Activated CD4-positive, alpha-beta memory T cell treated with anti-CD3 and anti-CD28 coated beads, Interleukin-2, amount 10 ng/mL, durations not matched to agents 7 days and 5 days (primary cell): Measurements from ENCODE around the gene NDE1. TPM values are rescaled to one million over a fixed set of nuclear protein-coding genes. Genes with fewer than 3 reads are reported as not detected.

Experiments used
- CTCF ChIA-PET: fragments of 350-600 bp; sonication (Branson Sonifier 250); formaldehyde crosslinking; loops from one replicate; lab custom pipeline; 2021; ENCODE audit warnings: antibody characterized with exemption, inconsistent platforms; lab: Charles Lee
- POLR2A ChIA-PET: fragments of 350-600 bp; sonication (Branson Sonifier 250); formaldehyde crosslinking; loops from one replicate; lab custom pipeline; 2021; ENCODE audit warnings: antibody characterized with exemption; lab: Charles Lee
- DNase-seq: peaks from one replicate; pipeline ENCODE4 v3.0.0-alpha.2; 2020
- H3K27ac Mint-ChIP-seq: one replicate; pipeline ENCODE4 v1.8.0; 2021; ENCODE audit warnings: mild to moderate bottlenecking, mixed read lengths
- H3K27me3 Mint-ChIP-seq: one replicate; pipeline ENCODE4 v1.8.0; 2021; ENCODE audit warnings: mixed read lengths
- H3K36me3 Mint-ChIP-seq: one replicate; pipeline ENCODE4 v1.8.0; 2021; ENCODE audit warnings: low read depth, mixed read lengths
- H3K4me1 Mint-ChIP-seq: one replicate; pipeline ENCODE4 v1.8.0; 2021; ENCODE audit warnings: mixed read lengths
- H3K4me3 Mint-ChIP-seq: one replicate; pipeline ENCODE4 v1.8.0; 2021; ENCODE audit warnings: mild to moderate bottlenecking, mixed read lengths
- H3K9me3 Mint-ChIP-seq: one replicate; pipeline ENCODE4 v1.8.0; 2021; ENCODE audit warnings: mixed read lengths
- total RNA-seq, 2 experiments: library from RNA; stranded (reverse); gene quantifications; one replicate each; pipeline ENCODE4 v1.2.3, GENCODE V29; 2021

The NDE1 gene
- total RNA-seq, 2 experiments from 2014 or later = 115 to 133 TPM

DNA sequence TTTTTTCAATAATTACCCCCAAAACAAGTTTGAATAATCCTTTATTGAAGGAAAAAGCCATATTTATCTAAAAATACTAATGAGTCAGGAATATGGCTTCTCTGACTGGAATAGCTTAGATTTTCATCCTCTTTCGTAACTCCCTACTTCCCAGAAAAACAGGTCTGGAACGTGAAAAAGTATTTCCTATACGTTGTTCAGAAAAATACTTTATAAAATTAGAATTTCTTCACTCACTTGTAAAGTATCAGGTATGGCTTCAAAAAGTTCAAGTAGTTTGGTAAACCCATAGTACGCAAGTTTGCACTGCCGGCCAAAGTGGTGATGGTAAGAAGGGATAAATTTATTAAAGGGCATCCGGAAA, 40.8 kb upstream of the NDE1 start:
- no peaks in the 10 kb centered on the region for H3K9me3 Mint-ChIP-seq
- H3K4me1 Mint-ChIP-seq = peaks cover 7% of the 10 kb centered on the region
- no peak for DNase-seq
- no peak overlapping the region for H3K4me3 Mint-ChIP-seq
- H3K27ac Mint-ChIP-seq = no peak overlapping the region
- ChIA-PET POLR2A (interaction anchor here (1.1 kb wide), 1 partner anchor 8 kb away, joined by 3 read pairs; no protein-coding TSS in a partner anchor), CTCF (no interaction called here)
- H3K27me3 Mint-ChIP-seq = no peaks in the 10 kb centered on the region
- peaks cover 78% of the 10 kb centered on the region for H3K36me3 Mint-ChIP-seq

GRCh38 chr16:15610369-15610871, 39.6 kb upstream of the NDE1 start:
- no peak overlapping the region for H3K27ac Mint-ChIP-seq
- no peak for DNase-seq
- POLR2A ChIA-PET = interaction anchor here (0.7 kb wide), 1 partner anchor 32 kb away, joined by 3 read pairs; the partner anchor contains the start of gene MARF1

GRCh38 chr16:15611610-15612009, 38.4 kb upstream of the NDE1 start:
- POLR2A ChIA-PET = no interaction called here
- Mint-ChIP-seq H3K9me3 (no peaks in the 10 kb centered on the region), H3K27me3 (no peaks in the 10 kb centered on the region), H3K27ac (peak overlapping the region; percentile 8), H3K4me1 (peaks cover 7% of the 10 kb centered on the region), H3K36me3 (peaks cover 75% of the 10 kb centered on the region), H3K4me3 (no peak overlapping the region)
- CTCF ChIA-PET = no interaction called here
- DNase-seq = no peak

More at GRCh38 chr16:15610369-15610871, 39.6 kb upstream of the NDE1 start:
- peaks cover 76% of the 10 kb centered on the region for H3K36me3 Mint-ChIP-seq
- no peaks in the 10 kb centered on the region for H3K9me3 Mint-ChIP-seq
- H3K4me3 Mint-ChIP-seq = no peak overlapping the region
- H3K4me1 Mint-ChIP-seq = peaks cover 7% of the 10 kb centered on the region
- CTCF ChIA-PET = no interaction called here
- no peaks in the 10 kb centered on the region for H3K27me3 Mint-ChIP-seq

DNA sequence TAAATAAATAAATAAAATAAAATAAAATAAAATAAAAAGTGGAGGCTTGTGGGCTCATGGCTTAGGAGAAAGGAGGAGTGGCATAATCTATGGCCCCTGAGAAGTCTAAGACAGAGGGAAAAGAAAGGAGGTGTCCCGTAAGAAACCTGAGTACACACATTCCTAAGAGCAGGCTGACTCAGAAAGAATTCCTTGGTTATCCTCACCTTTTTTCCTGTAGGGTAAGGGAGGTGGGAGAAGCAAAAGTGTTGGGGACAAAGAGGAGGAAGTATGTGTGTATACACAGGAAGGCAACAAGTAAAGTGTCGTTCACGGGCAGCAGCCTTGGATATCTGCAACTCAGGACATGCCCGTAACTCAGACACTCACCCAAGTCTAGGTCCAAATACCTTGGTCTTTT, 36.4 kb upstream of the NDE1 start:
- Mint-ChIP-seq H3K9me3 (no peaks in the 10 kb centered on the region), H3K27me3 (no peaks in the 10 kb centered on the region), H3K27ac (no peak overlapping the region), H3K4me3 (no peak overlapping the region), H3K4me1 (peaks cover 7% of the 10 kb centered on the region), H3K36me3 (peaks cover 75% of the 10 kb centered on the region)
- CTCF ChIA-PET = interaction anchor here (1.1 to 1.3 kb wide), 2 partner anchors 10 to 186 kb away, joined by 3 read pairs; no protein-coding TSS in a partner anchor
- POLR2A ChIA-PET = interaction anchor here (1.4 kb wide), 1 partner anchor 9 kb away, joined by 4 read pairs; no protein-coding TSS in a partner anchor
- no peak for DNase-seq

GRCh38 chr16:15616012-15616411, 34.0 kb upstream of the NDE1 start:
- POLR2A ChIA-PET = no interaction called here
- H3K36me3 Mint-ChIP-seq = peaks cover 77% of the 10 kb centered on the region
- no peak overlapping the region for H3K4me3 Mint-ChIP-seq
- CTCF ChIA-PET = interaction anchor here (1.3 kb wide), 1 partner anchor 88 kb away, joined by 3 read pairs; no protein-coding TSS in a partner anchor
- DNase-seq = no peak
- no peaks in the 10 kb centered on the region for H3K27me3 Mint-ChIP-seq
- H3K27ac Mint-ChIP-seq = no peak overlapping the region
- no peaks in the 10 kb centered on the region for H3K9me3 Mint-ChIP-seq
- no peaks in the 10 kb centered on the region for H3K4me1 Mint-ChIP-seq

GRCh38 chr16:15616475-15617165, 33.4 kb upstream of the NDE1 start:
- Mint-ChIP-seq H3K27ac (no peak overlapping the region), H3K27me3 (no peaks in the 10 kb centered on the region), H3K9me3 (no peaks in the 10 kb centered on the region), H3K36me3 (peaks cover 77% of the 10 kb centered on the region), H3K4me1 (no peaks in the 10 kb centered on the region), H3K4me3 (no peak overlapping the region)
- DNase-seq = no peak
- CTCF ChIA-PET = interaction anchor here (1.3 kb wide), 1 partner anchor 87 kb away, joined by 3 read pairs; no protein-coding TSS in a partner anchor
- POLR2A ChIA-PET = no interaction called here

DNA sequence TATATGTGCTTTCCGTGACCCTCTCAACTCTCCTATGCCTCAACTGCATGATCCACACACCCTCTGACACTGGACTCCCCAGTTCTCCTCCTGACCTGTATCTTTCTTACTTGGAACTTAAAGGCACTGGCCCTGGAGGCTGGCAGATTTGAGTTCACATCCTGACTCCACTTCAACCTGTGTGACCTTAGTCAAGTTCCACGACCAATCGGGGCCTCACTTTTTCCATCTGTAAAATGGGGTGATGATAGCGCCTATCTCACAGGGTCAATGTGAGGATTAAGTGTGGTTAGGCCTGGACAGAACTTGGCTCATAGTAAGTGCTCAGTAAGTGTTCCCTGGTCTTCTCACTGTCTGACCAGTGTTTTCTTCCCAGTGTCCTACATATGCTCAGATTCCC, 32.1 kb upstream of the NDE1 start:
- Mint-ChIP-seq H3K27ac (no peak overlapping the region), H3K4me3 (no peak overlapping the region), H3K4me1 (no peaks in the 10 kb centered on the region), H3K9me3 (no peaks in the 10 kb centered on the region), H3K36me3 (peaks cover 79% of the 10 kb centered on the region), H3K27me3 (no peaks in the 10 kb centered on the region)
- no peak for DNase-seq
- ChIA-PET CTCF (no interaction called here), POLR2A (no interaction called here)

GRCh38 chr16:15618392-15618791, 31.7 kb upstream of the NDE1 start:
- H3K4me3 Mint-ChIP-seq = no peak overlapping the region
- ChIA-PET POLR2A (no interaction called here), CTCF (no interaction called here)
- H3K9me3 Mint-ChIP-seq = no peaks in the 10 kb centered on the region
- H3K27ac Mint-ChIP-seq = peak overlapping the region; percentile 1
- peaks cover 76% of the 10 kb centered on the region for H3K36me3 Mint-ChIP-seq
- no peaks in the 10 kb centered on the region for H3K4me1 Mint-ChIP-seq
- H3K27me3 Mint-ChIP-seq = no peaks in the 10 kb centered on the region
- DNase-seq = no peak

DNA sequence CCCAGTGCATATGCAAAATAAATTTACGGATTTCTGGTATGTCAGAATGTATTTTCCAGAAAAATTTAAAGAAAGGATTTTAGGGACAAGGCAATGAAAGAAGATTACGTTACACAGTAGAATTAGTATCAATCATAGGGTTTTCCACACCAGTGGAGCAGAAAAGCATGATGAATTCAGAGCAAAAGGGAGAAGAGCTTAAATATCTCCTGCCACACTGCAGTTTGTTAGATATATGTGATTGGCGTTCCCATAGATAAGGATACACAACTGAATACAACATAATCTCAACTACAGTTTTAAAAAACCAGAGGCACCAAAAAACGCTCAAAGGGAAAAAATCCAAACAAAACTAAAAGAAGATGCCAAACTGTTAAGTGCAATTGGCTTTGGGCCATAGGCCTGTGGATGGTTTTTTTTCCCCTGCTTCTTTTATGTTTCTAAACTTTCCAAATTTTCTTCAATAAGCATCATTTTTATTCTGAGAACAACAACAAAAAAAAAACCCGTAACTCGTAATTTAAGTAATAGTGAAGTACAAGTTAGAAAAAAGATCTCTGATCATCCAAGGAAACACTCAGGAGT, 29.3 kb upstream of the NDE1 start:
- H3K27ac Mint-ChIP-seq = no peak overlapping the region
- H3K9me3 Mint-ChIP-seq = no peaks in the 10 kb centered on the region
- H3K4me1 Mint-ChIP-seq = no peaks in the 10 kb centered on the region
- H3K36me3 Mint-ChIP-seq = peaks cover 78% of the 10 kb centered on the region
- no peak overlapping the region for H3K4me3 Mint-ChIP-seq
- DNase-seq = no peak
- H3K27me3 Mint-ChIP-seq = no peaks in the 10 kb centered on the region
- POLR2A ChIA-PET = no interaction called here
- CTCF ChIA-PET = interaction anchor here (1.0 to 1.1 kb wide), 2 partner anchors 75 to 178 kb away, joined by 3 to 4 read pairs; no protein-coding TSS in a partner anchor

DNA sequence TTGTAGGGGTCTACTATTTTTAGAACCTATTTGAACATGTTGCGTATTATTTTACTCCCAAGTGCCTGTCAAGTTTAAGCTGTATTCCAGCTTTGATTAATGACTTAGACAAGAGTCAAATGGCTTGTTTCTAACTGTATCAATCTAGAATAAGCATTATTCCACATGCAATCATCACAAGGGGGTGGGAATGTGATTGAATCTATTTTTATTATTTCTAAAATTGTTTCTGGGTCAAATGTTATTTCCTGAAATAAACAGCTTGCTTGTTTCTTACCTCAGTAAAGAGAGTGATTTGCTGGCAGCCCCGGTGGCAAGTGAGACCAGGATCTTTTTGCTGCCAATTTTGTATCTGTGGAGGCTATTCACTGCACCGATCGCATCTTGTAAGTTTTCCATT, 28.6 kb upstream of the NDE1 start:
- H3K27ac Mint-ChIP-seq = no peak overlapping the region
- CTCF ChIA-PET = interaction anchor here (1.0 to 1.1 kb wide), 2 partner anchors 74 to 179 kb away, joined by 3 to 4 read pairs; no protein-coding TSS in a partner anchor
- no peaks in the 10 kb centered on the region for H3K9me3 Mint-ChIP-seq
- no peak overlapping the region for H3K4me3 Mint-ChIP-seq
- no peak for DNase-seq
- no peaks in the 10 kb centered on the region for H3K27me3 Mint-ChIP-seq
- no peaks in the 10 kb centered on the region for H3K4me1 Mint-ChIP-seq
- POLR2A ChIA-PET = no interaction called here
- peaks cover 74% of the 10 kb centered on the region for H3K36me3 Mint-ChIP-seq

DNA sequence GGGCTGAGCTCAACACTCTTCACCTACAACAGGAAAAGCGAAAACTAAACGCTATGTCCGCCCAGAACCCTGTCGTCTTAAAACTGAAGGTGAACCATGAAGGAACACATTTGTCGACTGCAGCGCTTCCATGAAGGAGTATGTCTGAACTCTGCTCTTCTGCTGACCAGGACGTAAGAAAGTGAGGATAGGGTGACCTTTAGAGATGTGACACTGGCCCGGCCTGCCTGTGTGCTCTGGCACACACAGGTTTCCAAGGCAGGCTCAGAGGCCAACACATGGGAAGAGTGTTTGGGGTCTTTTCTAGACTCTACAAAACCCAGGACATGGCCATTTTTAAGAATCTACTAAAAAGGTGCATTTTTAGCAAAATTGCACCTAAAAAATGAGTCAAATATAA, 28.2 kb upstream of the NDE1 start:
- Mint-ChIP-seq H3K9me3 (no peaks in the 10 kb centered on the region), H3K27me3 (no peaks in the 10 kb centered on the region), H3K27ac (no peak overlapping the region), H3K4me1 (no peaks in the 10 kb centered on the region), H3K36me3 (peaks cover 70% of the 10 kb centered on the region), H3K4me3 (no peak overlapping the region)
- ChIA-PET POLR2A (no interaction called here), CTCF (interaction anchor here (1.0 kb wide), 1 partner anchor 180 kb away, joined by 3 read pairs; no protein-coding TSS in a partner anchor)
- DNase-seq = no peak

- CTCF ChIA-PET = interaction anchor here (0.6 to 3.9 kb wide), 2 partner anchors 11 to 560 kb away, joined by 3 to 8 read pairs; partner anchors contain the start of gene MARF1
- no peak overlapping the region for H3K27ac Mint-ChIP-seq
- no peaks in the 10 kb centered on the region for H3K27me3 Mint-ChIP-seq
- POLR2A ChIA-PET = interaction anchor here (1.2 to 2.6 kb wide), 2 partner anchors 11 to 21 kb away, joined by 3 to 17 read pairs; partner anchors contain the start of gene MARF1
- no peak overlapping the region for H3K4me3 Mint-ChIP-seq
- DNase-seq = no peak
- H3K9me3 Mint-ChIP-seq = no peaks in the 10 kb centered on the region
- peaks cover 75% of the 10 kb centered on the region for H3K36me3 Mint-ChIP-seq
- H3K4me1 Mint-ChIP-seq = peaks cover 23% of the 10 kb centered on the region
These were observed 18.2 kb upstream of the NDE1 start for GRCh38 chr16:15631730-15632409.
